Measurements from ENCODE around the gene SLC45A3.

The SLC45A3 gene

GRCh38 chr1:205701420-205701819, 21.1 kb upstream of the SLC45A3 start:
- no peak for DNase-seq (ENCODE audit: low read depth in 3 of 3)

- no peak for DNase-seq (ENCODE audit: low read depth in 3 of 3)
Observed at GRCh38 chr1:205700865-205701401, 20.6 kb upstream of the SLC45A3 start.

DNA sequence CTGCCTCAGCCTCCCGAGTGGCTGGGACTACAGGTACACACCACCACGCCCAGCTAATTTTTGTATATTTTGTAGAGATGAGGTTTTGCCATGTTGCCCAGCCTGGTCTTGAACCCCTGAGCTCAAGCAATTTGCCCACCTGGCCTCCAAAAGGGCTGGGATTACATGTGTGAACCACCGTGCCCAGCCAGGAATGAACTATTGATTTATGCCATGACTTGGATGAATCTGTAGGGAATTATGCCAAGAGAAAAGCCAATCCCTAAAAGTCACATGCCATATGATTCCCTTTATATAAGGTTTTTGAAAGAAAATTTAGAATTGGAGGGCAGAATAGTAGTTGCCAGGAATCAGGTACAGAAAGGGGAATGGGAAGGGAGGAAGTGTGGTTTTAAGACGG, 19.1 kb upstream of the SLC45A3 start:
- no peak for DNase-seq (ENCODE audit: low read depth in 3 of 3)

- DNase-seq (ENCODE audit: low read depth in 3 of 3): no peak
Observed at GRCh38 chr1:205698921-205699320, 18.6 kb upstream of the SLC45A3 start.

GRCh38 chr1:205693421-205693991, 13.2 kb upstream of the SLC45A3 start:
- no peak for DNase-seq (ENCODE audit: low read depth in 3 of 3)

DNA sequence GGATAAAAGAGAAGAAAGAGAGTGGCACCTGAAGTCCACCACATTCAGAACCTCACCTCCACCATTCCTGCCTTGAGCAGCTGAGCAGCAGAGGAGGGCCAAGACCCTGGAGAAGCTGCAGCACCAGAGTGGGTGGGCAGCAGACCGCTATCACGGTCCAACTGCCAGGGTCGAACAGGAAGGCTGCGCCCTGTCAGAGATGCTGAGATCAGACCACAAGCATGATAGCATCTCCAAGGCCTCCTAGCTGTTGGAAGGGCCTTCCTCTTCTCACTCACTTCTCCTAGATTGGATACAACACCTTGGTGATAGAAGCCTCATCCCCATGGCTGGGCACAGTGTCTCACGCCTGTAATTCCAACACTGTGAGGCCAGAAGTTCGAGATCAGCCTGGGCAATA, 12.1 kb upstream of the SLC45A3 start:
- DNase-seq (ENCODE audit: low read depth in 3 of 3): no peak

GRCh38 chr1:205690122-205690756, 9.9 kb upstream of the SLC45A3 start:
- DNase-seq (ENCODE audit: low read depth in 3 of 3): no peak

DNA sequence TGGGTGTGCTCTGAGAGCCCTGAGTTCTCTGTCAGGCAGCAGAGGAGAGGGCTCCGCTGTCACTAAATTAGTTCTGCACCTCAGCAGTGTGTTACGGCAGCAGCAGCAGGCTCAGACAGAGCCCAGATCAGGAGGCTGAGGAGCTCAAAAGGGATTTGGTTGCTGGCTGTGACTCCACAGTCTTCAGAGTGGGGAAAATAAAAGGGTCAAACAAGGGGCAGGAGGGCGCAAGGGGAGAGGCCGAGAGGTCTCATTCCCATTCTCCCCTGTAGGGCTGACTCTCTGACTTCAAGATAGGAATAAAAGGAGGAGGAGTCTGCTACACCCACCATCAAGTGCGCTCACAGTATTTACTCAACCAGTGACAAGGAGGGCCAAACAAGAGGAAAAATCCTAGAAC, 9.2 kb upstream of the SLC45A3 start:
- DNase-seq (ENCODE audit: low read depth in 3 of 3): no peak

DNA sequence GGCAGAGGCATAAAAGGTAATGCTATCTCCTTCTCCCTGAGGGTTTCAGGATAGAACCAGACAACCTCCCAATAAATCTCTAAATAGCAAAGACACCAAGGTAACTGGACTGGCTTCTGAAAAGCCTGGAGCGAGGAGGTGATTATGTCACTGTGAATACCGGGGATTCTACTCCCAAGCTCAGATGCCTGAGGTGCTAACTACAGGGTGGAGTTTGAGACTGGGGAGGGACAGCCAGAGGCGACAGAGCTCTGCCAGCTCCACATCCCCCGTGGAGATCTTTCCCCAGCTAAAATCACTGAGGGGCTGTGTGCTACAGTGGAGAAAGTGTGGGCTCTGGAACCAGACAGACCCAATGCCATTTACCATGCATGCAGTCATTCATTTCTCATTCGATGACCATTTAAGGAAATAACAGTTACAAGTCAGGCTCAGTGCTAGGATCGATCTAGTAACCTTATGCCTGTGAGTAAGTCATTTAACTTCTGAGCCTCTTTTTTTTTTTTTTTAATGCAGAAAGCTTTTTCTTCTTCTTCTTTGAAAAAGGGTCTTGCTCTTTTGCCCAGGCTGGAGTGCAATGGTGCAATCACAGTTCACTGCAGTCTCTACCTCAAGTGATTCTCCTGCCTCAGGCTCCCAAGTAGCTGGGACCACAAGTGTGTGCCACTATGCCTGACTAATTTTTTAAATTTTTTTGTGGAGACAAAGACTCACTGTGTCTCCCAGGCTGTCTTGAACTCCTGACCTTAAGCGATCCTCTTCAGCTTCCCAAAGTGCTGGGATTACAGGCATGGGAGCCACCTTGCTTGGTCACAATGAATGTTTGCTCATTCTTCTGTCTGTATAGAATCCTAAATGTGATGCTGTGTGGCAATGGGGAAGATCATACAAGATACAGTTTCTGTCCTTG, 8.1 kb upstream of the SLC45A3 start:
- DNase-seq (ENCODE audit: low read depth in 3 of 3): no peak

GRCh38 chr1:205687242-205687641, 6.9 kb upstream of the SLC45A3 start:
- no peak for DNase-seq (ENCODE audit: low read depth in 3 of 3)

DNA sequence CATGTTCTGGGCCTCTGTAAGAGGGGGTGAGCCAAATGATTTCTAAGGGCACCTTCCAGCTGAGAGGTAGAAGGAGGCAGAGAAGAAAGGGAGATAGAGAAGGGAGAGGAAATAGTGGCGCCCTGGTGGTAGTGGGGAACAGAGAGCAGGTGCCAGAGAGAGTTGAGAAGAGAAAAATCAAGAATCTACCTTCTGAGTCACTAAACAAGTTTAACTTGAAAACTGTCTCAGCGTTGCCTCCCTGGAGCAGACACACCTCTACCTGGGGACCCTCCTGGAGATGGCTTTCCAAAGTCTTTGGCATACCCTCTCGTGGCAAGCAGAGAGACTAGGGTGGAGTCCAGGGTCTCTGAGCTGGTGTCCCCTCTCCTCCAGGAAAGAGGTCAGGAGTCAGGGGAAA, 1.1 kb upstream of the SLC45A3 start:
- DNase-seq (ENCODE audit: low read depth in 3 of 3): no peak

DNA sequence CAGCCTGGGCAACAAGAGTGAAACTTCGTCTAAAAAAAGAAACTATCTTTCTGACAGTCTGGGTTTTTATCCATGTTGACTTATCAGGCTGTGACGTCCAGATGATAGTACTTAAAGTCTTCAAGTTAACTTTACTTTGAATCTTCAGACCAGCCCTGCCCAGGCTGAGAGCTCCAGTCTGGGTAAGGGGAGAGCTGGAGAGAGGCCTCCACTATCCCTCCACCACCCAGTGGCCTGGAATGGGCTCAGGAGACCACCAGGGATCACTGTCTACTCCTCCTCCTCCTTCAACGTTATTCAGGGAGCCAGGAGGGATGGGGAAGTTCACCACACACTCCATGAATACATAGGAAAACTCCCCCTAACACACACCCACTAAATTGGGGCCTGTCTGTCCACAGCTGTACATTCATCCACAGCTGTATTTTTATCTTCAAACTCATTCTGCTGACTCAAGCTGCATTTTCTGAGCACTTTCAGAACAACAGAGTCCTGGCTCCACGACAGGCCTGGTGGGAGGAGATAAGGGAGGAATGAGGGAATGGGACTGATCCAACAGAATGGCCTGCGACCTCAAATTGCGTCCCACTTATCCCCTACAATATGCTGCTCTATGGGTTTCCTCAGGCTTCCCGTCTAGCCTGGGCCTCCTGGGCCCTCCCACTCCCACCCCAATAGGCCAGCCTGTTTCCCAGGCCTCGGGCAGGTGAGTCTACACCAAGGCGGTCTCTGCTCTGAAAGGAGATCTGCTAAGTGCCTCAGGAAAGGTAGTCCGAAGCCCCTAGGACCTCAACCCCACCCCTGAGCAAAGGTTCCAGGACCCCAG, 1.8 kb downstream of the SLC45A3 start:
- DNase-seq (ENCODE audit: low read depth in 3 of 3): no peak

- DNase-seq (ENCODE audit: low read depth in 3 of 3): no peak
Observed at GRCh38 chr1:205677167-205677566, 3.1 kb downstream of the SLC45A3 start.

DNA sequence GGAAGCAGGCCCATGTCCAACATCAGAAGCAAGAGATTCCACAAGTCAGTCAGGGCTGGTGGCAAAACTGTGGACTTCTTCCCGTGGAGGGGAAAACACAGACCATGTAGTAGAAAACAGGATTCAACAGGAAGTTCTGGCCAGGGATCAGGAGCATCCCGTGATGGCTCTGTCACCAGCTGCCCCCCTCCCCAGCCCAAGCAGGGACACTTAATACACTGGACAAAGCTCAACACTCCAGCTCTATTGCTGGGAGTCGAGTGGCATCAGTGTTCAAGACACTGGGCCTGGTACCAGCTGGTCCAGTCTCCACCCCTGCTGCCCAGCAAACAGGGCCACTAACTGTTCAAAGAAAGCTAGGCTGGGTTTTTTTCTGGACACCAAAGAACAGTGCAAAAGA, 3.7 kb downstream of the SLC45A3 start:
- no peak for DNase-seq (ENCODE audit: low read depth in 3 of 3)

- DNase-seq (ENCODE audit: low read depth in 3 of 3): no peak
Observed at GRCh38 chr1:205676002-205676401, 4.3 kb downstream of the SLC45A3 start.

DNA sequence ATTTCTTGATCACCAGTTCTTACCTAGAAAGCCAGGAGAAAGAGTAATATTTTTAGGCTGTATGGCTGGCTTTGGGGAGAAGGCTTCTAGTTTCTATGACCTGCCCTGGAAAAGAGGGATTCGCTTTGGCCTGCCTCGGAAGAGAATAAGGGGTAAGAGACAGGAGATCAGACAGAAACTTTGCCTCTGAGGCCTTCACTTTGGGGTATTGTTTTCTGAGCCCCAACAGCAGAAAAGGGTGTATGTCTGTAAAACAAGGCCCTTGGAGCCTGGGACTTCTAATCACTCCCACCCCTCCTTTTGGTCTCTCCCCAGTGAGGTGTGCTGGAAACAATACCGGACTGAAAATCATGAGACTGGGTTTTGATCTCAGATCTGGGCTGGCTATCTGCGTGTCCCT, 5.1 kb downstream of the SLC45A3 start:
- no peak for DNase-seq (ENCODE audit: low read depth in 3 of 3)

GRCh38 chr1:205672970-205673369, 7.3 kb downstream of the SLC45A3 start:
- DNase-seq (ENCODE audit: low read depth in 3 of 3): no peak

GRCh38 chr1:205672395-205672889, 7.9 kb downstream of the SLC45A3 start:
- no peak for DNase-seq (ENCODE audit: low read depth in 3 of 3)

- DNase-seq (ENCODE audit: low read depth in 3 of 3): no peak
Observed at GRCh38 chr1:205670611-205671430, 9.5 kb downstream of the SLC45A3 start.

- no peak for DNase-seq (ENCODE audit: low read depth in 3 of 3)
Observed at GRCh38 chr1:205670150-205670446, 10.2 kb downstream of the SLC45A3 start.

Measured in stimulated activated CD4-positive, alpha-beta T cell treated with anti-CD3 and anti-CD28 coated beads, TNF-alpha, amount 100 ng/mL, for 24 hours (primary cell).